H1 (cell line): ENCODE results near the gene DBX1. TPM values are rescaled to one million over a fixed set of nuclear protein-coding genes. Genes with fewer than 3 reads are reported as not detected.
A peak's percentile ranks its signal among the peaks of the same experiment; 100 is the strongest.

Source experiments
- CTCF ChIA-PET: fragments of 300-600 bp; sonication (Branson Sonifier 250); formaldehyde crosslinking; loops from one replicate; lab custom pipeline; 2021; ENCODE audit not compliant: partially characterized antibody; lab: Charles Lee
- POLR2A ChIA-PET: fragments of 300-600 bp; sonication (Branson Sonifier 250); formaldehyde crosslinking; loops from one replicate; lab custom pipeline; 2021; ENCODE audit warnings: inconsistent platforms; ENCODE audit not compliant: partially characterized antibody; lab: Charles Lee
- DNase-seq, 2 experiments: peaks; one replicate each; pipeline versions ENCODE4 v3.0.0 to v3.0.0-alpha.2; 2010 to 2022; ENCODE audit warnings: low spot score in 2 of 2, low read depth in 1 of 2, mixed read lengths in 1 of 2
- FAIRE-seq: peaks from 2 replicates; lab custom pipeline; 2011; peaks lifted over from hg19 to GRCh38; lab: Jason Lieb, UNC
- H2AFZ ChIP-seq: 2 replicates; pipeline ENCODE4 v1.8.1; 2012; ENCODE audit warnings: low read length, inconsistent platforms
- H2AK5ac ChIP-seq: 2 replicates; pipeline ENCODE4 v1.6.1; 2013; ENCODE audit warnings: low read depth, low read length
- H2BK120ac ChIP-seq: replicated peaks from 2 replicates; pipeline ENCODE3; 2013; ENCODE audit warnings: low read depth, low read length, inconsistent platforms
- H2BK12ac ChIP-seq: 2 replicates; pipeline ENCODE4 v1.6.1; 2013; ENCODE audit warnings: low read depth, low read length
- H2BK15ac ChIP-seq: 2 replicates; pipeline ENCODE4 v1.6.1; 2013; ENCODE audit warnings: low read length
- H2BK20ac ChIP-seq: 2 replicates; pipeline ENCODE4 v1.6.1; 2013; ENCODE audit warnings: low read length
- H2BK5ac ChIP-seq: 2 replicates; pipeline ENCODE4 v1.6.1; 2013; ENCODE audit warnings: low read depth, low read length
- H3K14ac ChIP-seq: 2 replicates; pipeline ENCODE4 v1.6.1; 2013; ENCODE audit warnings: inconsistent platforms; ENCODE audit not compliant: insufficient read length
- H3K18ac ChIP-seq: 2 replicates; pipeline ENCODE4 v1.6.1; 2013; ENCODE audit warnings: low read length; ENCODE audit errors: extremely low read depth
- H3K23ac ChIP-seq: 2 replicates; pipeline ENCODE4 v1.6.1; 2013; ENCODE audit warnings: inconsistent platforms; ENCODE audit not compliant: insufficient read length
- H3K23me2 ChIP-seq: 2 replicates; pipeline ENCODE4 v1.6.1; 2013; ENCODE audit warnings: low read depth, low read length
- H3K27ac ChIP-seq: 2 replicates; pipeline ENCODE4 v1.6.1; 2011; ENCODE audit warnings: low read depth, low read length, inconsistent platforms
- H3K27me3 ChIP-seq, 4 experiments: replicated peaks in 1 of 4; 1 replicate in 1 of 4; 2 replicates in 3 of 4; pipeline versions ENCODE4 v1.6.1 to v1.8.1; 2011 to 2013; ENCODE audit warnings: low read length in 3 of 4, mild to moderate bottlenecking in 3 of 4, inconsistent platforms in 2 of 4, mixed read lengths in 2 of 4, moderate library complexity in 1 of 4; ENCODE audit not compliant: control insufficient read depth in 3 of 4, insufficient read depth in 3 of 4; ENCODE audit errors: extremely low read depth in 1 of 4
- H3K36me3 ChIP-seq, 4 experiments: 2 replicates each; pipeline versions ENCODE4 v1.6.1 to v1.8.1; 2011 to 2013; ENCODE audit warnings: mild to moderate bottlenecking in 4 of 4, low read length in 3 of 4, moderate library complexity in 2 of 4, control low read depth in 1 of 4, inconsistent platforms in 1 of 4; ENCODE audit not compliant: insufficient read depth in 4 of 4, control insufficient read depth in 2 of 4
- H3K4ac ChIP-seq: replicated peaks from 2 replicates; pipeline ENCODE3; 2013; ENCODE audit warnings: low read length, low read depth, mixed read lengths, inconsistent platforms; ENCODE audit not compliant: insufficient read length
- H3K4me1 ChIP-seq, 4 experiments: replicated peaks in 1 of 4; 1 replicate in 1 of 4; 2 replicates in 3 of 4; pipeline versions ENCODE4 v1.6.1 to v1.8.1; 2011 to 2013; ENCODE audit warnings: low read length in 3 of 4, inconsistent platforms in 2 of 4, mixed read lengths in 1 of 4; ENCODE audit not compliant: insufficient read depth in 4 of 4, control insufficient read depth in 3 of 4
- H3K4me2 ChIP-seq, 2 experiments: 2 replicates each; pipeline versions ENCODE4 v1.6.1 to v1.8.1; 2011 to 2013; ENCODE audit warnings: low read depth in 2 of 2, low read length in 2 of 2, control low read depth in 1 of 2, inconsistent platforms in 1 of 2, mild to moderate bottlenecking in 1 of 2; ENCODE audit not compliant: insufficient read depth in 1 of 2
- H3K4me3 ChIP-seq, 4 experiments: fragments of 200-600, 300-600 bp in 1 of 4; sonication (generic), shearing (Covaris generic), sonication (Bioruptor Twin) in 1 of 4; 2 replicates each; pipeline versions ENCODE4 v1.5.1 to v1.8.1; 2011 to 2016; ENCODE audit warnings: low read length in 4 of 4, low read depth in 3 of 4, control low read depth in 2 of 4, inconsistent platforms in 2 of 4, mild to moderate bottlenecking in 2 of 4, mixed read lengths in 1 of 4, moderate library complexity in 1 of 4; ENCODE audit not compliant: insufficient read depth in 2 of 4; ENCODE audit errors: extremely low read depth in 1 of 4
- H3K56ac ChIP-seq: replicated peaks from 2 replicates; pipeline ENCODE3; 2013; ENCODE audit warnings: low read depth, mild to moderate bottlenecking, mixed read lengths, low read length, inconsistent platforms; ENCODE audit not compliant: insufficient read length
- H3K79me1 ChIP-seq: 2 replicates; pipeline ENCODE4 v1.6.1; 2013; ENCODE audit warnings: low read depth, low read length, control low read depth
- H3K79me2 ChIP-seq, 2 experiments: 2 replicates each; pipeline versions ENCODE4 v1.6.1 to v1.8.1; 2012 to 2013; ENCODE audit warnings: low read length in 2 of 2, mild to moderate bottlenecking in 2 of 2, inconsistent platforms in 1 of 2; ENCODE audit not compliant: insufficient read depth in 2 of 2, control insufficient read depth in 1 of 2
- H3K9ac ChIP-seq, 4 experiments: replicated peaks in 1 of 4; 1 replicate in 1 of 4; 2 replicates in 3 of 4; pipeline versions ENCODE4 v1.6.1 to v1.8.1; 2011 to 2013; ENCODE audit warnings: low read depth in 3 of 4, low read length in 3 of 4, control low read depth in 2 of 4, mild to moderate bottlenecking in 2 of 4, moderate library complexity in 2 of 4, inconsistent platforms in 1 of 4; ENCODE audit errors: extremely low read depth in 1 of 4
- H3K9me3 ChIP-seq, 2 experiments: 2 replicates each; pipeline versions ENCODE4 v1.6.1 to v1.8.1; 2012 to 2013; ENCODE audit warnings: mild to moderate bottlenecking in 2 of 2, moderate library complexity in 2 of 2, control low read depth in 1 of 2, inconsistent platforms in 1 of 2, low read depth in 1 of 2, low read length in 1 of 2, mixed read lengths in 1 of 2; ENCODE audit not compliant: insufficient read depth in 2 of 2
- H4K20me1 ChIP-seq, 2 experiments: replicated peaks in 1 of 2; 2 replicates each; pipeline versions ENCODE3 to v1.8.1; 2011 to 2013; ENCODE audit warnings: inconsistent platforms in 2 of 2, low read length in 2 of 2, mild to moderate bottlenecking in 1 of 2; ENCODE audit not compliant: insufficient read depth in 2 of 2, control insufficient read depth in 1 of 2
- H4K5ac ChIP-seq: 2 replicates; pipeline ENCODE4 v1.6.1; 2013; ENCODE audit warnings: low read length, low read depth, mixed read lengths, inconsistent platforms; ENCODE audit not compliant: insufficient read length
- H4K8ac ChIP-seq: 2 replicates; pipeline ENCODE4 v1.8.0; 2013; ENCODE audit warnings: mild to moderate bottlenecking, moderate library complexity, low read length, inconsistent platforms; ENCODE audit not compliant: insufficient read depth; ENCODE audit errors: extremely low read depth
- H4K91ac ChIP-seq: replicated peaks from 2 replicates; pipeline ENCODE3; 2013; ENCODE audit warnings: low read length, mixed read lengths, inconsistent platforms; ENCODE audit not compliant: insufficient read length
- CBX5 ChIP-seq: fragments of 300-800, 300-1000 bp; sonication (generic); IDR thresholded peaks from 2 replicates; pipeline ENCODE4 v1.7.1; 2016; ENCODE audit warnings: antibody characterized with exemption, low read length, low read depth
- CEBPB ChIP-seq: IDR thresholded peaks from 2 replicates; pipeline ENCODE4 v1.6.1; 2012; ENCODE audit warnings: low read depth, low read length
- CREB1 ChIP-seq: IDR thresholded peaks from 2 replicates; pipeline ENCODE4 v1.6.1; 2012; ENCODE audit warnings: inconsistent platforms
- HDAC2 ChIP-seq, 2 experiments: fragments of 300-600 bp in 1 of 2; sonication (generic) in 1 of 2; IDR thresholded peaks; 2 replicates each; pipeline ENCODE4 v1.6.1; 2011 to 2012; ENCODE audit warnings: low read depth in 2 of 2, low read length in 2 of 2, mild to moderate bottlenecking in 2 of 2, moderate library complexity in 2 of 2, borderline replicate concordance in 1 of 2, inconsistent platforms in 1 of 2
- KDM1A ChIP-seq: fragments of 200-600, 300-600 bp; sonication (generic); IDR thresholded peaks from 2 replicates; pipeline ENCODE4 v1.7.1; 2016; ENCODE audit warnings: mild to moderate bottlenecking, low read length, borderline replicate concordance
- KDM4A ChIP-seq: IDR thresholded peaks from one replicate; pipeline ENCODE4 v1.7.1; 2012; ENCODE audit warnings: low read depth, mild to moderate bottlenecking, moderate library complexity, low read length, inconsistent platforms; ENCODE audit not compliant: severe bottlenecking
- NRF1 ChIP-seq: IDR thresholded peaks from 2 replicates; pipeline ENCODE4 v1.6.1; 2011; ENCODE audit warnings: mild to moderate bottlenecking, low read depth, low read length, improper control_type of control experiment
- RBBP5 ChIP-seq: IDR thresholded peaks from 2 replicates; pipeline ENCODE4 v1.7.1; 2012; ENCODE audit warnings: low read depth, mild to moderate bottlenecking, inconsistent platforms, low read length, moderate library complexity, borderline replicate concordance
- SP2 ChIP-seq: IDR thresholded peaks from 2 replicates; pipeline ENCODE4 v1.6.1; 2012; ENCODE audit warnings: mild to moderate bottlenecking, low read length, inconsistent platforms
- TAF1 ChIP-seq: IDR thresholded peaks from 2 replicates; pipeline ENCODE4 v1.6.1; 2011; ENCODE audit warnings: mild to moderate bottlenecking, low read depth, low read length
- TEAD4 ChIP-seq: IDR thresholded peaks from 2 replicates; pipeline ENCODE4 v1.6.1; 2012; ENCODE audit warnings: low read depth, low read length, inconsistent platforms, mixed read lengths
- YY1 ChIP-seq: IDR thresholded peaks from 2 replicates; pipeline ENCODE4 v1.6.1; 2011; ENCODE audit warnings: low read depth, mild to moderate bottlenecking, low read length
- WGBS, 2 experiments: shearing (Covaris generic) in 1 of 2; methylation state at CpG; one replicate each; pipeline versions ENCODE4 v1.1.6 to v1.1.7; 2013 to 2015; ENCODE audit warnings: low lambda C conversion rate in 2 of 2, mixed read lengths in 2 of 2, inconsistent platforms in 1 of 2, low coverage in 1 of 2, missing lambda C conversion rate in 1 of 2; ENCODE audit not compliant: insufficient replicate concordance in 2 of 2, insufficient coverage in 1 of 2, insufficient read length in 1 of 2; ENCODE audit errors: extremely low coverage in 1 of 2, missing lambda C conversion rate in 1 of 2; 5-methylcytosine and 5-hydroxymethylcytosine counted together
- polyA plus RNA-seq, 7 experiments: library from polyadenylated mRNA; depleted of rRNA in 3 of 7; stranded (reverse) in 5 of 7; unstranded in 2 of 7; fragments of >200 nt in 5 of 7; fragments of 200-250 nt in 2 of 7; gene quantifications; 1 replicate in 5 of 7; 2 replicates in 1 of 7; 4 replicates in 1 of 7; pipeline versions ENCODE4 v1.2.1 to v1.2.3, GENCODE V29; 2011 to 2013; ENCODE audit warnings: missing spikeins in 2 of 7, mixed read lengths in 2 of 7
- total RNA-seq: library from RNA; stranded (reverse); fragmentation: NEBNext Ultra II Directional; extraction: Animal tissue kit (Norgen Biotek cat#: 25700); gene quantifications from 2 replicates; pipeline ENCODE4 v1.2.1, GENCODE V29; 2021

DBX1 gene
- total and polyA plus RNA-seq, 2 of the 8 experiments (the other 6 are each of a cell fraction or from before 2014, with no cell fraction given): not detected

GRCh38 chr11:20138707-20139106, 21.6 kb downstream of the DBX1 start:
- 85% methylated on average over 4 of the region's 4 CpGs; no CpG with 5 or more reads in 1 of the 2 experiments for WGBS, 2 experiments

More at GRCh38 chr11:20138707-20139106, 21.6 kb downstream of the DBX1 start:
- no peak overlapping the region for H3K4me3 ChIP-seq
- H2BK120ac ChIP-seq: no peak overlapping the region
- no peaks in the 10 kb centered on the region for H3K79me1 ChIP-seq
- no peaks in the 10 kb centered on the region for H3K36me3 ChIP-seq
- H3K56ac ChIP-seq: no peak overlapping the region
- H2BK20ac ChIP-seq: no peak overlapping the region
- H3K9me3 ChIP-seq: no peaks in the 10 kb centered on the region
- no peak overlapping the region for H3K27ac ChIP-seq
- H2BK12ac ChIP-seq: no peak overlapping the region
- no peak overlapping the region for H3K9ac ChIP-seq
- no peak for FAIRE-seq
- no peak overlapping the region for H3K23ac ChIP-seq
- H4K8ac ChIP-seq: no peak overlapping the region
- H4K5ac ChIP-seq: no peak overlapping the region
- H3K4me1 ChIP-seq: no peaks in the 10 kb centered on the region
- no peak for TF ChIP-seq RBBP5
- no peak for TF ChIP-seq CBX5
- TF ChIP-seq KDM4A: no peak
- TF ChIP-seq HDAC2 (IDR thresholded peaks at IDR 0.05; ENCODE audit: borderline replicate concordance in 1 of 2, low read depth in 2 of 2, low read length in 2 of 2): no peak
- no peak for TF ChIP-seq NRF1
- TF ChIP-seq TEAD4: no peak
- TF ChIP-seq CEBPB: no peak
- no peak for TF ChIP-seq SP2
- TF ChIP-seq TAF1: no peak
- no peak for TF ChIP-seq KDM1A
- no peak for TF ChIP-seq CREB1
- no peak for TF ChIP-seq YY1
- no peaks in the 10 kb centered on the region for H3K79me2 ChIP-seq
- no peak overlapping the region for H2AK5ac ChIP-seq
- no peak overlapping the region for H3K4me2 ChIP-seq
- H4K20me1 ChIP-seq: no peaks in the 10 kb centered on the region
- H3K23me2 ChIP-seq: no peaks in the 10 kb centered on the region; the same call in 1 of the 2 replicates
- 0 out of 2 replicates have a peak overlapping the region, but pooled peaks have one; percentile 31 for H2BK15ac ChIP-seq
- H2BK5ac ChIP-seq: no peak overlapping the region
- no peak overlapping the region for H3K14ac ChIP-seq
- no peak overlapping the region for H3K18ac ChIP-seq
- ChIA-PET POLR2A (no interaction called here), CTCF (interaction anchor here (0.7 to 3.8 kb wide), 2 partner anchors 10 to 142 kb away, joined by 3 to 30 read pairs; no protein-coding TSS in a partner anchor)
- H2AFZ ChIP-seq: no peak overlapping the region
- DNase-seq: no peak
- no peak overlapping the region for H3K4ac ChIP-seq
- no peak overlapping the region for H4K91ac ChIP-seq
- no peaks in the 10 kb centered on the region for H3K27me3 ChIP-seq
